Natural killer cell (primary cell): ENCODE data around the gene SMPDL3A. TPM values are rescaled to one million over a fixed set of nuclear protein-coding genes. Genes with fewer than 3 reads are reported as not detected.

Source experiments
- ATAC-seq, 3 donors: fragments of 150-1000 bp in 2 of 3; fragments of 200-7000 bp in 1 of 3; cut with Tn5 transposase; 1 replicate in 1 of 3; 2 replicates in 2 of 3; pipeline ENCODE4 v1.10.0; 2021; ENCODE audit warnings: mild to moderate bottlenecking in 2 of 3, moderate library complexity in 2 of 3
- DNase-seq, 2 donors: peaks; one replicate each; pipeline versions ENCODE4 v3.0.0 to v3.0.0-alpha.2; 2013 to 2021; ENCODE audit warnings: mixed read lengths in 1 of 2
- H3K27ac ChIP-seq: one replicate; pipeline ENCODE4 v1.5.1; 2013; ENCODE audit warnings: mild to moderate bottlenecking, low read length
- H3K27me3 ChIP-seq: one replicate; pipeline ENCODE4 v1.6.1; 2013; ENCODE audit warnings: low read length; ENCODE audit not compliant: control insufficient read depth, insufficient read depth
- H3K36me3 ChIP-seq: one replicate; pipeline ENCODE4 v1.6.1; 2013; ENCODE audit warnings: low read length; ENCODE audit not compliant: control insufficient read depth, insufficient read depth
- H3K4me1 ChIP-seq: one replicate; pipeline ENCODE4 v1.6.1; 2013; ENCODE audit warnings: low read length; ENCODE audit not compliant: control insufficient read depth, insufficient read depth
- H3K4me3 ChIP-seq: one replicate; pipeline ENCODE4 v1.5.1; 2013; ENCODE audit warnings: low read length
- H3K9me3 ChIP-seq: one replicate; pipeline ENCODE4 v1.6.1; 2013; ENCODE audit warnings: low read length; ENCODE audit not compliant: control insufficient read depth, insufficient read depth
- H3K27ac Mint-ChIP-seq, 2 donors: one replicate each; pipeline ENCODE4 v1.8.0; 2022; ENCODE audit warnings: mild to moderate bottlenecking in 2 of 2, mixed read lengths in 2 of 2, moderate library complexity in 1 of 2
- H3K27me3 Mint-ChIP-seq, 2 donors: one replicate each; pipeline ENCODE4 v1.8.0; 2022; ENCODE audit warnings: low read depth in 2 of 2, mixed read lengths in 2 of 2
- H3K36me3 Mint-ChIP-seq: one replicate; pipeline ENCODE4 v1.8.0; 2022; ENCODE audit warnings: mixed read lengths
- H3K4me1 Mint-ChIP-seq, 2 donors: one replicate each; pipeline ENCODE4 v1.8.0; 2022; ENCODE audit warnings: mixed read lengths in 2 of 2
- H3K4me3 Mint-ChIP-seq: one replicate; pipeline ENCODE4 v1.8.0; 2022; ENCODE audit warnings: mild to moderate bottlenecking, moderate library complexity, mixed read lengths
- H3K9me3 Mint-ChIP-seq, 2 donors: one replicate each; pipeline ENCODE4 v1.8.0; 2022; ENCODE audit warnings: mixed read lengths in 2 of 2
- WGBS: methylation state at CpG from one replicate; pipeline ENCODE4 v1.1.7; 2013; ENCODE audit warnings: missing lambda C conversion rate; ENCODE audit not compliant: insufficient coverage; 5-methylcytosine and 5-hydroxymethylcytosine counted together
- intact Hi-C: fragments of 100-400 bp; cut with micrococcal nuclease; formaldehyde crosslinking; loops from one replicate; pipeline ENCODE4 v1.14.2; 2022
- total RNA-seq, 4 donors: library from RNA; stranded (reverse); fragments of 120-200 nt in 1 of 4; gene quantifications; one replicate each; pipeline versions ENCODE4 v1.2.3 to v1.2.4, GENCODE V29; 2013 to 2022
- TF ChIP-seq, protein P1 (sequence below): fragments of 200-600 bp; IDR thresholded peaks from one replicate; pipeline ENCODE4 v1.8.0; 2022; ENCODE audit warnings: antibody characterized with exemption

The SMPDL3A gene
- total RNA-seq, 3 donors from 2014 or later (not counting 1 experiment from before 2014, with no cell fraction given): 1.1 to 4.3 (median 3.9) TPM

DNA sequence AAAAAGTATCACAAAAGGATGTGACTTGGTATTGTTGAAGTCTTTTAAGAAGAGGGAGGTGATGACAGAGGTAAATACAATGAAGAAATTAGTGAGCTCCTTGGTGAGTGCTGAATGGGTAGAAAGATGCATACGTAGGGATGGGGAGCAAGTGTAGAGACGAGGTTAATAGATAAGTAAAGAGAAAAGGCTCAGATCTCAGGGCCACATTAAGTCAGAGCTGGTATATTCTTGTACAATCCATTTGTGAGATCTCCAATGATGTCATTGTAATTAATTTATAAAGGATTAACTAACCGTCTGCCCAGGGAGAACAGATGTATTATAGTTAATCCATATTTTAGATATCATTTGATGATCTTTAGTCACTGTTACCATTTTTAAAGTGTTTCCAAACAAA lies 43.4 kb downstream of the SMPDL3A start:
- Mint-ChIP-seq H3K27me3 (peaks cover 13 to 15% of the 10 kb centered on the region in 2 donors), H3K4me1 (no peaks in the 10 kb centered on the region), H3K9me3 (no peaks in the 10 kb centered on the region), H3K36me3 (no peaks in the 10 kb centered on the region), H3K4me3 (no peak overlapping the region), H3K27ac (no peak overlapping the region)
- DNase-seq: no peak
- H3K4me3 ChIP-seq: no peak overlapping the region
- no peaks in the 10 kb centered on the region for H3K9me3 ChIP-seq
- intact Hi-C loops: no loop called here
- H3K27me3 ChIP-seq: no peaks in the 10 kb centered on the region
- no peaks in the 10 kb centered on the region for H3K4me1 ChIP-seq
- H3K27ac ChIP-seq: no peak overlapping the region
- 84% methylated on average over 2 of the region's 3 CpGs for WGBS
- ATAC-seq: no peak
- TF ChIP-seq, protein P1, sequence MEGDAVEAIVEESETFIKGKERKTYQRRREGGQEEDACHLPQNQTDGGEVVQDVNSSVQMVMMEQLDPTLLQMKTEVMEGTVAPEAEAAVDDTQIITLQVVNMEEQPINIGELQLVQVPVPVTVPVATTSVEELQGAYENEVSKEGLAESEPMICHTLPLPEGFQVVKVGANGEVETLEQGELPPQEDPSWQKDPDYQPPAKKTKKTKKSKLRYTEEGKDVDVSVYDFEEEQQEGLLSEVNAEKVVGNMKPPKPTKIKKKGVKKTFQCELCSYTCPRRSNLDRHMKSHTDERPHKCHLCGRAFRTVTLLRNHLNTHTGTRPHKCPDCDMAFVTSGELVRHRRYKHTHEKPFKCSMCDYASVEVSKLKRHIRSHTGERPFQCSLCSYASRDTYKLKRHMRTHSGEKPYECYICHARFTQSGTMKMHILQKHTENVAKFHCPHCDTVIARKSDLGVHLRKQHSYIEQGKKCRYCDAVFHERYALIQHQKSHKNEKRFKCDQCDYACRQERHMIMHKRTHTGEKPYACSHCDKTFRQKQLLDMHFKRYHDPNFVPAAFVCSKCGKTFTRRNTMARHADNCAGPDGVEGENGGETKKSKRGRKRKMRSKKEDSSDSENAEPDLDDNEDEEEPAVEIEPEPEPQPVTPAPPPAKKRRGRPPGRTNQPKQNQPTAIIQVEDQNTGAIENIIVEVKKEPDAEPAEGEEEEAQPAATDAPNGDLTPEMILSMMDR: no peak
- H3K36me3 ChIP-seq: no peaks in the 10 kb centered on the region

DNA sequence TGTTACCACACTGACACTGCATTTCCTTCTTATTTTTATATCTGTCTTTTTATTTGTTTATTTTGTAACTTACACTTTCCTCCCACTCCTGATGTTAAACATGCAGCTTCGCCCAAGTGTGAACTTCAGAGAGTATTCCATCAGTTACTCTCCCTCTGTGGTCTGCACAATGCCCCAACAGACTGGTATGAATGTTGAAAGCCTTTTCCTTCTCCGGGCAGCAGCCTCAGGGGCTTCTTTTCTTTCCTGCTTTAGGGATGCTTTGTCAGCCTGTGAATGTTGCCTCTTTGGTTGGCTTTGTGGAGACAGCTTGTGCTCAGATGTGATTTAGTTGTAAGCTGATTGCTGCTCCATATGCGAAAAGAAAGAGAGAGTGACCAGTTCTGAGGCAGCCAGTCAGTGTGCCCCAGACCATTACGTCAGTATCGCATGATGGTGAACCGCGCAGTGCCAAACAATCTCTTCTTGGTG lies 44.0 kb downstream of the SMPDL3A start:
- Mint-ChIP-seq H3K36me3 (no peaks in the 10 kb centered on the region), H3K27ac (no peak overlapping the region), H3K4me3 (no peak overlapping the region), H3K27me3 (peaks cover 13 to 15% of the 10 kb centered on the region in 2 donors), H3K9me3 (no peaks in the 10 kb centered on the region), H3K4me1 (no peaks in the 10 kb centered on the region)
- intact Hi-C loops: no loop called here
- Histone ChIP-seq H3K27ac (no peak overlapping the region), H3K9me3 (no peaks in the 10 kb centered on the region), H3K4me3 (no peak overlapping the region), H3K27me3 (no peaks in the 10 kb centered on the region), H3K36me3 (no peaks in the 10 kb centered on the region), H3K4me1 (no peaks in the 10 kb centered on the region)
- TF ChIP-seq, protein P1: no peak
- DNase-seq: no peak
- ATAC-seq: no peak
- WGBS: 96% methylated on average over 7 of the region's 7 CpGs

DNA sequence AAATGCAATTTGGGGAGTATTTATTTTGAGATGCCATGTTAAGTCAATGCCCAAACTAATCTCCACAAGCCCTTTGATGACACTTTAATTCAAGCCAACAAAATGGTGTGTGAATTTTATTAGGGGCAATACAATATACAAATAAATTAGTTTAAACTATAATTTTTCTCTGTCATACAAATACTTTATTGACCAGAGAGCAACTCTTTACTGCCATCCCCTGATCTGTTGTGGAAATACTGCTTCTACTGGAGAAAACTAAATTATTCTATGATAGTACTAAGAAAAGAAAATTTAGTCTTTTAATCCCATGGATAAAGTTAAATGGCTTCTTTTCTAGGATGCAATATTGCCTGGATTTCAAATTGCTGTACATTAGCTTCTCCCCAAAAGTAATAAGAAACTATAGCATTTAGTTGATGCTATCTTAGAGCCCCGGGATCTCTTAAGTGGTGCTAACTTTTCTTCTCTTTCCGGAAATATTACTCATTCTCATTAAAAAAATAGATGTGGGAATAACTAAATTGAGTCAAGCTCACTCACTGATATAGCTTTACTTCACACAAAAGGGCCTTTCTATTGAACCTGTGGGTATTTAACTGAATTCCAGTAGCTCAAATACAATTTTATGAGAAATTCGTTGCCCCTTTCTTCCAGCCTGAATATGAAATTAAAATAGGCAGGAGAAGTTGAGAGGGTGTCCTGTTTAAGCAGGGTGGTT lies 49.2 kb downstream of the SMPDL3A start:
- H3K4me1 ChIP-seq: no peaks in the 10 kb centered on the region

More for the DNA sequence above, 49.2 kb downstream of the SMPDL3A start:
- TF ChIP-seq, protein P1: no peak
- H3K27ac ChIP-seq: no peak overlapping the region
- H3K36me3 ChIP-seq: no peaks in the 10 kb centered on the region
- ATAC-seq (no peak), DNase-seq (no peak)
- Mint-ChIP-seq H3K4me1 (no peaks in the 10 kb centered on the region), H3K9me3 (no peaks in the 10 kb centered on the region), H3K36me3 (no peaks in the 10 kb centered on the region), H3K27me3 (peaks cover 2 to 13% of the 10 kb centered on the region in 2 donors), H3K27ac (no peak overlapping the region), H3K4me3 (no peak overlapping the region)
- no peaks in the 10 kb centered on the region for H3K9me3 ChIP-seq
- WGBS: 100% methylated on average over 1 of the region's 3 CpGs
- H3K4me3 ChIP-seq: no peak overlapping the region
- H3K27me3 ChIP-seq: no peaks in the 10 kb centered on the region
- intact Hi-C loops: no loop called here
